H1 (cell line): ENCODE results near the gene THEMIS. TPM values are rescaled to one million over a fixed set of nuclear protein-coding genes. Genes with fewer than 3 reads are reported as not detected.

ENCODE experiments used
- CTCF ChIA-PET: fragments of 300-600 bp; sonication (Branson Sonifier 250); formaldehyde crosslinking; loops from one replicate; lab custom pipeline; 2021; ENCODE audit not compliant: partially characterized antibody; lab: Charles Lee
- POLR2A ChIA-PET: fragments of 300-600 bp; sonication (Branson Sonifier 250); formaldehyde crosslinking; loops from one replicate; lab custom pipeline; 2021; ENCODE audit warnings: inconsistent platforms; ENCODE audit not compliant: partially characterized antibody; lab: Charles Lee
- DNase-seq, 2 experiments: peaks; one replicate each; pipeline versions ENCODE4 v3.0.0 to v3.0.0-alpha.2; 2010 to 2022; ENCODE audit warnings: low spot score in 2 of 2, low read depth in 1 of 2, mixed read lengths in 1 of 2
- FAIRE-seq: peaks from 2 replicates; lab custom pipeline; 2011; peaks lifted over from hg19 to GRCh38; lab: Jason Lieb, UNC
- H2AFZ ChIP-seq: 2 replicates; pipeline ENCODE4 v1.8.1; 2012; ENCODE audit warnings: low read length, inconsistent platforms
- H2AK5ac ChIP-seq: 2 replicates; pipeline ENCODE4 v1.6.1; 2013; ENCODE audit warnings: low read depth, low read length
- H2BK120ac ChIP-seq: replicated peaks from 2 replicates; pipeline ENCODE3; 2013; ENCODE audit warnings: low read depth, low read length, inconsistent platforms
- H2BK12ac ChIP-seq: 2 replicates; pipeline ENCODE4 v1.6.1; 2013; ENCODE audit warnings: low read depth, low read length
- H2BK15ac ChIP-seq: 2 replicates; pipeline ENCODE4 v1.6.1; 2013; ENCODE audit warnings: low read length
- H2BK20ac ChIP-seq: 2 replicates; pipeline ENCODE4 v1.6.1; 2013; ENCODE audit warnings: low read length
- H2BK5ac ChIP-seq: 2 replicates; pipeline ENCODE4 v1.6.1; 2013; ENCODE audit warnings: low read depth, low read length
- H3K14ac ChIP-seq: 2 replicates; pipeline ENCODE4 v1.6.1; 2013; ENCODE audit warnings: inconsistent platforms; ENCODE audit not compliant: insufficient read length
- H3K18ac ChIP-seq: 2 replicates; pipeline ENCODE4 v1.6.1; 2013; ENCODE audit warnings: low read length; ENCODE audit errors: extremely low read depth
- H3K23ac ChIP-seq: 2 replicates; pipeline ENCODE4 v1.6.1; 2013; ENCODE audit warnings: inconsistent platforms; ENCODE audit not compliant: insufficient read length
- H3K23me2 ChIP-seq: 2 replicates; pipeline ENCODE4 v1.6.1; 2013; ENCODE audit warnings: low read depth, low read length
- H3K27ac ChIP-seq: 2 replicates; pipeline ENCODE4 v1.6.1; 2011; ENCODE audit warnings: low read depth, low read length, inconsistent platforms
- H3K27me3 ChIP-seq, 4 experiments: replicated peaks in 1 of 4; 1 replicate in 1 of 4; 2 replicates in 3 of 4; pipeline versions ENCODE4 v1.6.1 to v1.8.1; 2011 to 2013; ENCODE audit warnings: low read length in 3 of 4, mild to moderate bottlenecking in 3 of 4, inconsistent platforms in 2 of 4, mixed read lengths in 2 of 4, moderate library complexity in 1 of 4; ENCODE audit not compliant: control insufficient read depth in 3 of 4, insufficient read depth in 3 of 4; ENCODE audit errors: extremely low read depth in 1 of 4
- H3K36me3 ChIP-seq, 4 experiments: 2 replicates each; pipeline versions ENCODE4 v1.6.1 to v1.8.1; 2011 to 2013; ENCODE audit warnings: mild to moderate bottlenecking in 4 of 4, low read length in 3 of 4, moderate library complexity in 2 of 4, control low read depth in 1 of 4, inconsistent platforms in 1 of 4; ENCODE audit not compliant: insufficient read depth in 4 of 4, control insufficient read depth in 2 of 4
- H3K4ac ChIP-seq: replicated peaks from 2 replicates; pipeline ENCODE3; 2013; ENCODE audit warnings: low read length, low read depth, mixed read lengths, inconsistent platforms; ENCODE audit not compliant: insufficient read length
- H3K4me1 ChIP-seq, 4 experiments: replicated peaks in 1 of 4; 1 replicate in 1 of 4; 2 replicates in 3 of 4; pipeline versions ENCODE4 v1.6.1 to v1.8.1; 2011 to 2013; ENCODE audit warnings: low read length in 3 of 4, inconsistent platforms in 2 of 4, mixed read lengths in 1 of 4; ENCODE audit not compliant: insufficient read depth in 4 of 4, control insufficient read depth in 3 of 4
- H3K4me2 ChIP-seq, 2 experiments: 2 replicates each; pipeline versions ENCODE4 v1.6.1 to v1.8.1; 2011 to 2013; ENCODE audit warnings: low read depth in 2 of 2, low read length in 2 of 2, control low read depth in 1 of 2, inconsistent platforms in 1 of 2, mild to moderate bottlenecking in 1 of 2; ENCODE audit not compliant: insufficient read depth in 1 of 2
- H3K4me3 ChIP-seq, 4 experiments: fragments of 200-600, 300-600 bp in 1 of 4; sonication (generic), shearing (Covaris generic), sonication (Bioruptor Twin) in 1 of 4; 2 replicates each; pipeline versions ENCODE4 v1.5.1 to v1.8.1; 2011 to 2016; ENCODE audit warnings: low read length in 4 of 4, low read depth in 3 of 4, control low read depth in 2 of 4, inconsistent platforms in 2 of 4, mild to moderate bottlenecking in 2 of 4, mixed read lengths in 1 of 4, moderate library complexity in 1 of 4; ENCODE audit not compliant: insufficient read depth in 2 of 4; ENCODE audit errors: extremely low read depth in 1 of 4
- H3K56ac ChIP-seq: replicated peaks from 2 replicates; pipeline ENCODE3; 2013; ENCODE audit warnings: low read depth, mild to moderate bottlenecking, mixed read lengths, low read length, inconsistent platforms; ENCODE audit not compliant: insufficient read length
- H3K79me1 ChIP-seq: 2 replicates; pipeline ENCODE4 v1.6.1; 2013; ENCODE audit warnings: low read depth, low read length, control low read depth
- H3K79me2 ChIP-seq, 2 experiments: 2 replicates each; pipeline versions ENCODE4 v1.6.1 to v1.8.1; 2012 to 2013; ENCODE audit warnings: low read length in 2 of 2, mild to moderate bottlenecking in 2 of 2, inconsistent platforms in 1 of 2; ENCODE audit not compliant: insufficient read depth in 2 of 2, control insufficient read depth in 1 of 2
- H3K9ac ChIP-seq, 4 experiments: replicated peaks in 1 of 4; 1 replicate in 1 of 4; 2 replicates in 3 of 4; pipeline versions ENCODE4 v1.6.1 to v1.8.1; 2011 to 2013; ENCODE audit warnings: low read depth in 3 of 4, low read length in 3 of 4, control low read depth in 2 of 4, mild to moderate bottlenecking in 2 of 4, moderate library complexity in 2 of 4, inconsistent platforms in 1 of 4; ENCODE audit errors: extremely low read depth in 1 of 4
- H3K9me3 ChIP-seq, 2 experiments: 2 replicates each; pipeline versions ENCODE4 v1.6.1 to v1.8.1; 2012 to 2013; ENCODE audit warnings: mild to moderate bottlenecking in 2 of 2, moderate library complexity in 2 of 2, control low read depth in 1 of 2, inconsistent platforms in 1 of 2, low read depth in 1 of 2, low read length in 1 of 2, mixed read lengths in 1 of 2; ENCODE audit not compliant: insufficient read depth in 2 of 2
- H4K20me1 ChIP-seq, 2 experiments: replicated peaks in 1 of 2; 2 replicates each; pipeline versions ENCODE3 to v1.8.1; 2011 to 2013; ENCODE audit warnings: inconsistent platforms in 2 of 2, low read length in 2 of 2, mild to moderate bottlenecking in 1 of 2; ENCODE audit not compliant: insufficient read depth in 2 of 2, control insufficient read depth in 1 of 2
- H4K5ac ChIP-seq: 2 replicates; pipeline ENCODE4 v1.6.1; 2013; ENCODE audit warnings: low read length, low read depth, mixed read lengths, inconsistent platforms; ENCODE audit not compliant: insufficient read length
- H4K8ac ChIP-seq: 2 replicates; pipeline ENCODE4 v1.8.0; 2013; ENCODE audit warnings: mild to moderate bottlenecking, moderate library complexity, low read length, inconsistent platforms; ENCODE audit not compliant: insufficient read depth; ENCODE audit errors: extremely low read depth
- H4K91ac ChIP-seq: replicated peaks from 2 replicates; pipeline ENCODE3; 2013; ENCODE audit warnings: low read length, mixed read lengths, inconsistent platforms; ENCODE audit not compliant: insufficient read length
- CBX8 ChIP-seq: fragments of 300-800, 300-1000 bp; sonication (generic); IDR thresholded peaks from 2 replicates; pipeline ENCODE4 v1.7.1; 2016; ENCODE audit warnings: low read depth, low read length, borderline replicate concordance
- CREB1 ChIP-seq: IDR thresholded peaks from 2 replicates; pipeline ENCODE4 v1.6.1; 2012; ENCODE audit warnings: inconsistent platforms
- HDAC2 ChIP-seq, 2 experiments: fragments of 300-600 bp in 1 of 2; sonication (generic) in 1 of 2; IDR thresholded peaks; 2 replicates each; pipeline ENCODE4 v1.6.1; 2011 to 2012; ENCODE audit warnings: low read depth in 2 of 2, low read length in 2 of 2, mild to moderate bottlenecking in 2 of 2, moderate library complexity in 2 of 2, borderline replicate concordance in 1 of 2, inconsistent platforms in 1 of 2
- KDM1A ChIP-seq: fragments of 200-600, 300-600 bp; sonication (generic); IDR thresholded peaks from 2 replicates; pipeline ENCODE4 v1.7.1; 2016; ENCODE audit warnings: mild to moderate bottlenecking, low read length, borderline replicate concordance
- KDM5A ChIP-seq: fragments of 200-600 bp; IDR thresholded peaks from 2 replicates; pipeline ENCODE4 v1.7.1; 2012; ENCODE audit warnings: mild to moderate bottlenecking, low read length, inconsistent platforms, mixed read lengths
- MAFK ChIP-seq: IDR thresholded peaks from 2 replicates; pipeline ENCODE4 v1.6.1; 2012; ENCODE audit warnings: low read depth, mild to moderate bottlenecking, improper control_type of control experiment, low read length
- PHF8 ChIP-seq: fragments of 200-600 bp; sonication (generic); conservative IDR thresholded peaks from 2 replicates; pipeline ENCODE4 v1.7.1; 2012; ENCODE audit warnings: low read depth, mild to moderate bottlenecking, inconsistent platforms, low read length, moderate library complexity
- RBBP5 ChIP-seq: IDR thresholded peaks from 2 replicates; pipeline ENCODE4 v1.7.1; 2012; ENCODE audit warnings: low read depth, mild to moderate bottlenecking, inconsistent platforms, low read length, moderate library complexity, borderline replicate concordance
- SIN3A ChIP-seq, 2 experiments: IDR thresholded peaks in 1 of 2; conservative IDR thresholded peaks in 1 of 2; 2 replicates each; pipeline ENCODE4 v1.6.1; 2011 to 2012; ENCODE audit warnings: low read length in 2 of 2, improper control_type of control experiment in 1 of 2, low read depth in 1 of 2, mild to moderate bottlenecking in 1 of 2
- TAF7 ChIP-seq: optimal IDR thresholded peaks from 2 replicates; pipeline ENCODE3; 2011; ENCODE audit warnings: low read depth, mild to moderate bottlenecking, inconsistent platforms, low read length, moderate library complexity, borderline replicate concordance
- TCF12 ChIP-seq: IDR thresholded peaks from 2 replicates; pipeline ENCODE4 v1.6.1; 2011; ENCODE audit warnings: low read depth, mild to moderate bottlenecking, low read length
- USF2 ChIP-seq: IDR thresholded peaks from 2 replicates; pipeline ENCODE4 v1.6.1; 2011; ENCODE audit warnings: low read length, improper control_type of control experiment
- ZNF274 ChIP-seq: IDR thresholded peaks from 2 replicates; pipeline ENCODE4 v1.7.0; 2012; ENCODE audit warnings: low read length, borderline replicate concordance; ENCODE audit errors: extremely low read depth
- WGBS, 2 experiments: shearing (Covaris generic) in 1 of 2; methylation state at CpG; one replicate each; pipeline versions ENCODE4 v1.1.6 to v1.1.7; 2013 to 2015; ENCODE audit warnings: low lambda C conversion rate in 2 of 2, mixed read lengths in 2 of 2, inconsistent platforms in 1 of 2, low coverage in 1 of 2, missing lambda C conversion rate in 1 of 2; ENCODE audit not compliant: insufficient replicate concordance in 2 of 2, insufficient coverage in 1 of 2, insufficient read length in 1 of 2; ENCODE audit errors: extremely low coverage in 1 of 2, missing lambda C conversion rate in 1 of 2; 5-methylcytosine and 5-hydroxymethylcytosine counted together
- polyA plus RNA-seq, 7 experiments: library from polyadenylated mRNA; depleted of rRNA in 3 of 7; stranded (reverse) in 5 of 7; unstranded in 2 of 7; fragments of >200 nt in 5 of 7; fragments of 200-250 nt in 2 of 7; gene quantifications; 1 replicate in 5 of 7; 2 replicates in 1 of 7; 4 replicates in 1 of 7; pipeline versions ENCODE4 v1.2.1 to v1.2.3, GENCODE V29; 2011 to 2013; ENCODE audit warnings: missing spikeins in 2 of 7, mixed read lengths in 2 of 7
- total RNA-seq: library from RNA; stranded (reverse); fragmentation: NEBNext Ultra II Directional; extraction: Animal tissue kit (Norgen Biotek cat#: 25700); gene quantifications from 2 replicates; pipeline ENCODE4 v1.2.1, GENCODE V29; 2021

THEMIS gene
- total and polyA plus RNA-seq, 2 of the 8 experiments (the other 6 are each of a cell fraction or from before 2014, with no cell fraction given) = not detected

GRCh38 chr6:127878115-127878514 is 22.7 kb downstream of the THEMIS start:
- Histone ChIP-seq H3K18ac (no peak overlapping the region), H3K9ac (no peak overlapping the region), H3K4ac (no peak overlapping the region), H2BK12ac (no peak overlapping the region), H3K4me3 (no peak overlapping the region), H2BK120ac (no peak overlapping the region), H3K79me2 (no peaks in the 10 kb centered on the region), H2BK5ac (no peak overlapping the region), H2BK15ac (no peak overlapping the region), H3K56ac (no peak overlapping the region), H2AFZ (no peak overlapping the region), H3K79me1 (no peaks in the 10 kb centered on the region), H2AK5ac (no peak overlapping the region), H3K27me3 (no peaks in the 10 kb centered on the region), H3K4me2 (no peak overlapping the region), H3K9me3 (no peaks in the 10 kb centered on the region), H3K4me1 (no peaks in the 10 kb centered on the region; a peak in 2 of 7 replicates), H3K23ac (no peak overlapping the region), H3K27ac (no peak overlapping the region), H4K91ac (no peak overlapping the region), H4K20me1 (no peaks in the 10 kb centered on the region), H4K8ac (no peak overlapping the region), H2BK20ac (no peak overlapping the region), H3K14ac (no peak overlapping the region), H3K36me3 (no peaks in the 10 kb centered on the region), H3K23me2 (no peaks in the 10 kb centered on the region), H4K5ac (no peak overlapping the region)
- POLR2A ChIA-PET = no interaction called here
- CTCF ChIA-PET = interaction anchor here (3.0 kb wide), 1 partner anchor 23 kb away, joined by 8 read pairs; no protein-coding TSS in a partner anchor
- 87% methylated on average over 2 of the region's 2 CpGs; no CpG with 5 or more reads in 1 of the 2 experiments for WGBS, 2 experiments
- FAIRE-seq (no peak), DNase-seq (no peak)
- no peak for TF ChIP-seq PHF8
- no peak for TF ChIP-seq USF2
- no peak for TF ChIP-seq ZNF274
- TF ChIP-seq TAF7 = no peak
- no peak for TF ChIP-seq KDM5A
- TF ChIP-seq CREB1 = no peak
- TF ChIP-seq KDM1A = no peak
- no peak for TF ChIP-seq HDAC2 (IDR thresholded peaks at IDR 0.05; ENCODE audit: borderline replicate concordance in 1 of 2, low read depth in 2 of 2, low read length in 2 of 2)
- TF ChIP-seq MAFK = no peak
- TF ChIP-seq TCF12 = no peak
- TF ChIP-seq RBBP5 = no peak
- no peak for TF ChIP-seq SIN3A (conservative IDR thresholded peaks at IDR 0.05 in 1 of 2, IDR thresholded peaks at IDR 0.05 in 1 of 2; ENCODE audit: low read depth in 1 of 2, low read length in 2 of 2)
- TF ChIP-seq CBX8 = no peak
